Fibroblast of lung (primary cell): ENCODE data around the gene MAP7.

Experiments used
- CTCF ChIP-seq, 2 donors: IDR thresholded peaks in 1 of 2; conservative IDR thresholded peaks in 1 of 2; 1 replicate in 1 of 2; 2 replicates in 1 of 2; pipeline ENCODE4 v1.5.1; 2011 to 2012; ENCODE audit warnings: low read length in 2 of 2, control low read depth in 1 of 2, inconsistent platforms in 1 of 2, low read depth in 1 of 2, mild to moderate bottlenecking in 1 of 2
- EZH2 ChIP-seq: IDR thresholded peaks from 2 replicates; pipeline ENCODE4 v1.5.1; 2012; ENCODE audit warnings: low read length, control low read depth, mild to moderate bottlenecking; ENCODE audit errors: missing control alignments

GRCh38 chr6:136594671-136595070 lies 44.4 kb upstream of the MAP7 start:
- no peak for TF ChIP-seq CTCF (conservative IDR thresholded peaks at IDR 0.05 in 1 of 2, IDR thresholded peaks at IDR 0.05 in 1 of 2; ENCODE audit: low read depth in 1 of 2, low read length in 2 of 2)
- TF ChIP-seq EZH2, result no peak
